WTC11 (cell line): ENCODE measurements around the gene SERF2. TPM values are rescaled to one million over a fixed set of nuclear protein-coding genes. Genes with fewer than 3 reads are reported as not detected.

ENCODE experiments used
- ATF2 ChIP-seq: sonication (generic); formaldehyde crosslinking; IDR thresholded peaks from 2 replicates; pipeline ENCODE4 v1.8.1; 2022; ENCODE audit warnings: low read depth, missing genetic modification reagents, borderline replicate concordance
- ATF3 ChIP-seq: sonication (generic); formaldehyde crosslinking; conservative IDR thresholded peaks from 2 replicates; pipeline ENCODE4 v1.8.1; 2022; ENCODE audit warnings: mild to moderate bottlenecking, missing genetic modification reagents
- E2F5 ChIP-seq: sonication (generic); formaldehyde crosslinking; IDR thresholded peaks from 2 replicates; pipeline ENCODE4 v1.8.1; 2022; ENCODE audit warnings: mild to moderate bottlenecking, moderate library complexity, missing genetic modification reagents
- ERG ChIP-seq: fragments of 250-450 bp; sonication (Bioruptor Pico); IDR thresholded peaks from 2 replicates; pipeline ENCODE4 v1.8.0; 2021; ENCODE audit warnings: mild to moderate bottlenecking
- ETV6 ChIP-seq: sonication (generic); formaldehyde crosslinking; IDR thresholded peaks from 2 replicates; pipeline ENCODE4 v1.8.1; 2022; ENCODE audit warnings: mild to moderate bottlenecking, missing genetic modification reagents
- GABPB1 ChIP-seq: sonication (generic); formaldehyde crosslinking; IDR thresholded peaks from 2 replicates; pipeline ENCODE4 v1.8.1; 2023; ENCODE audit warnings: mild to moderate bottlenecking, missing genetic modification reagents
- GTF2I ChIP-seq: fragments of 250-450 bp; sonication (Bioruptor Pico); conservative IDR thresholded peaks from 2 replicates; pipeline ENCODE4 v1.4.0; 2021; ENCODE audit warnings: mild to moderate bottlenecking
- HMGA2 ChIP-seq: fragments of 250-450 bp; sonication (Bioruptor Pico); IDR thresholded peaks from 2 replicates; pipeline ENCODE4 v1.4.0; 2021; ENCODE audit warnings: mild to moderate bottlenecking, moderate library complexity
- HMGXB4 ChIP-seq: sonication (generic); formaldehyde crosslinking; IDR thresholded peaks from 2 replicates; pipeline ENCODE4 v1.8.1; 2023; ENCODE audit warnings: mild to moderate bottlenecking, moderate library complexity, missing genetic modification reagents
- KAT7 ChIP-seq: sonication (generic); formaldehyde crosslinking; IDR thresholded peaks from 2 replicates; pipeline ENCODE4 v1.8.1; 2023; ENCODE audit warnings: missing genetic modification reagents, mild to moderate bottlenecking, borderline replicate concordance
- MYBL2 ChIP-seq: sonication (generic); formaldehyde crosslinking; IDR thresholded peaks from 2 replicates; pipeline ENCODE4 v1.8.1; 2023; ENCODE audit warnings: mild to moderate bottlenecking, moderate library complexity, missing genetic modification reagents
- NFE2L1 ChIP-seq: sonication (generic); formaldehyde crosslinking; IDR thresholded peaks from 2 replicates; pipeline ENCODE4 v1.8.1; 2023; ENCODE audit warnings: missing genetic modification reagents
- NR1H2 ChIP-seq: sonication (generic); formaldehyde crosslinking; IDR thresholded peaks from 2 replicates; pipeline ENCODE4 v1.9.0; 2021; ENCODE audit warnings: mild to moderate bottlenecking, moderate library complexity, missing genetic modification reagents
- PRDM15 ChIP-seq: sonication (generic); formaldehyde crosslinking; IDR thresholded peaks from 2 replicates; pipeline ENCODE4 v1.8.0; 2022; ENCODE audit warnings: missing genetic modification reagents
- PRRX2 ChIP-seq: fragments of 250-450 bp; sonication (Bioruptor Pico); IDR thresholded peaks from 2 replicates; pipeline ENCODE4 v1.8.0; 2021; ENCODE audit warnings: mild to moderate bottlenecking
- SOX15 ChIP-seq: fragments of 250-450 bp; sonication (Bioruptor Pico); IDR thresholded peaks from 2 replicates; pipeline ENCODE4 v1.9.0; 2021; ENCODE audit warnings: mild to moderate bottlenecking
- USF2 ChIP-seq: sonication (generic); formaldehyde crosslinking; IDR thresholded peaks from 2 replicates; pipeline ENCODE4 v1.8.1; 2023; ENCODE audit warnings: mild to moderate bottlenecking, missing genetic modification reagents, moderate library complexity
- ZBTB43 ChIP-seq: sonication (generic); formaldehyde crosslinking; IDR thresholded peaks from 2 replicates; pipeline ENCODE4 v1.8.1; 2023; ENCODE audit warnings: mild to moderate bottlenecking, missing genetic modification reagents
- ZNF138 ChIP-seq: sonication (generic); formaldehyde crosslinking; conservative IDR thresholded peaks from 2 replicates; pipeline ENCODE4 v1.8.1; 2022; ENCODE audit warnings: mild to moderate bottlenecking, moderate library complexity, missing genetic modification reagents
- ZNF219 ChIP-seq: sonication (generic); formaldehyde crosslinking; IDR thresholded peaks from 2 replicates; pipeline ENCODE4 v1.8.0; 2023; ENCODE audit warnings: missing genetic modification reagents, mild to moderate bottlenecking, borderline replicate concordance
- ZNF263 ChIP-seq: sonication (generic); formaldehyde crosslinking; IDR thresholded peaks from 2 replicates; pipeline ENCODE4 v1.8.1; 2022; ENCODE audit warnings: low read depth, mild to moderate bottlenecking, moderate library complexity, missing genetic modification reagents
- ZNF281 ChIP-seq: sonication (generic); formaldehyde crosslinking; IDR thresholded peaks from 2 replicates; pipeline ENCODE4 v1.8.0; 2023; ENCODE audit warnings: mild to moderate bottlenecking, missing genetic modification reagents
- ZNF423 ChIP-seq: fragments of 250-450 bp; sonication (Bioruptor Pico); IDR thresholded peaks from 2 replicates; pipeline ENCODE4 v2.1.2; 2022; ENCODE audit warnings: mild to moderate bottlenecking, moderate library complexity
- ZNF671 ChIP-seq: fragments of 250-450 bp; sonication (Bioruptor Pico); IDR thresholded peaks from 2 replicates; pipeline ENCODE4 v1.8.0; 2021; ENCODE audit warnings: mild to moderate bottlenecking
- total RNA-seq: library from RNA; stranded (reverse); gene quantifications from 3 replicates; pipeline ENCODE4 v1.2.3, GENCODE V29; 2021

SERF2 gene
- total RNA-seq, 1 experiment from 2014 or later: 694 TPM

GRCh38 chr15:43826508-43827341, 34.6 kb downstream of the SERF2 start, which contains the start of gene WDR76 (continued):
- no peak for TF ChIP-seq ERG (CRISPR knock-in tag)
- TF ChIP-seq NFE2L1: peak; percentile 50; the same call in 1 of the 2 replicates
- TF ChIP-seq SOX15 (CRISPR knock-in tag): no peak
- TF ChIP-seq GABPB1 (CRISPR knock-in tag): peak; percentile 31; the same call in 1 of the 2 replicates
- no peak for TF ChIP-seq HMGA2 (CRISPR knock-in tag)
- TF ChIP-seq NR1H2: no peak
- peak; percentile 88 for TF ChIP-seq ETV6 (CRISPR knock-in tag)
- TF ChIP-seq E2F5 (CRISPR knock-in tag): peak; percentile 99
- no peak for TF ChIP-seq ZBTB43 (CRISPR knock-in tag)
- no peak for TF ChIP-seq ZNF671 (CRISPR knock-in tag)
- TF ChIP-seq ZNF423 (CRISPR knock-in tag): no peak
- peak; percentile 37; the same call in 1 of the 2 replicates for TF ChIP-seq KAT7 (CRISPR knock-in tag)
- TF ChIP-seq ZNF219: no peak
- no peak for TF ChIP-seq PRDM15 (CRISPR knock-in tag)
- peak; percentile 51; the same call in 1 of the 2 replicates for TF ChIP-seq ZNF281 (CRISPR knock-in tag)
- TF ChIP-seq MYBL2 (CRISPR knock-in tag): peak; percentile 67; the same call in 1 of the 2 replicates
- TF ChIP-seq USF2: no peak
- TF ChIP-seq ZNF263 (CRISPR knock-in tag): no peak
- TF ChIP-seq ATF2 (CRISPR knock-in tag): no peak
- no peak for TF ChIP-seq ZNF138 (CRISPR knock-in tag)
- TF ChIP-seq HMGXB4 (CRISPR knock-in tag): peak; percentile 48; the same call in 1 of the 2 replicates
- TF ChIP-seq ATF3: no peak
- TF ChIP-seq GTF2I: peak; percentile 45; the same call in 1 of the 2 replicates
- TF ChIP-seq PRRX2 (CRISPR knock-in tag): 0 out of 2 replicates have a peak, but pooled peaks have one; percentile 15
